Endodermal cell (in vitro differentiated cells): ENCODE measurements around the gene ATP2B2. TPM values are rescaled to one million over a fixed set of nuclear protein-coding genes. Genes with fewer than 3 reads are reported as not detected.

Experiments used
- DNase-seq: peaks from one replicate; pipeline ENCODE4 v3.0.0-alpha.2; 2017
- H3K27ac ChIP-seq: 2 replicates; pipeline ENCODE4 v1.5.1; 2013; ENCODE audit warnings: mild to moderate bottlenecking, low read depth, low read length, moderate library complexity
- H3K27me3 ChIP-seq: 2 replicates; pipeline ENCODE4 v1.6.1; 2013; ENCODE audit warnings: mild to moderate bottlenecking, low read length, moderate library complexity; ENCODE audit not compliant: insufficient read depth, control insufficient read depth, poor library complexity, severe bottlenecking
- H3K36me3 ChIP-seq: 2 replicates; pipeline ENCODE4 v1.7.0; 2013; ENCODE audit warnings: mild to moderate bottlenecking, low read length, moderate library complexity; ENCODE audit not compliant: control insufficient read depth, insufficient read depth
- H3K4me1 ChIP-seq: one replicate; pipeline ENCODE4 v1.7.0; 2013; ENCODE audit warnings: low read length; ENCODE audit not compliant: control insufficient read depth, insufficient read depth
- H3K4me3 ChIP-seq: 2 replicates; pipeline ENCODE4 v1.5.1; 2013; ENCODE audit warnings: mild to moderate bottlenecking, low read length, moderate library complexity
- H3K9ac ChIP-seq: 2 replicates; pipeline ENCODE4 v1.6.1; 2013; ENCODE audit warnings: mild to moderate bottlenecking, low read length, moderate library complexity; ENCODE audit not compliant: poor library complexity, severe bottlenecking; ENCODE audit errors: extremely low read depth
- H3K9me3 ChIP-seq: 2 replicates; pipeline ENCODE4 v1.6.1; 2013; ENCODE audit warnings: mild to moderate bottlenecking, low read length, moderate library complexity; ENCODE audit not compliant: control insufficient read depth
- H3K27ac Mint-ChIP-seq: 2 replicates; pipeline ENCODE4 v1.8.0; 2020; ENCODE audit warnings: mixed read lengths
- H3K27me3 Mint-ChIP-seq: 2 replicates; pipeline ENCODE4 v1.8.0; 2021; ENCODE audit warnings: mild to moderate bottlenecking, mixed read lengths; ENCODE audit not compliant: insufficient read depth
- H3K36me3 Mint-ChIP-seq: 2 replicates; pipeline ENCODE4 v1.8.0; 2020; ENCODE audit warnings: low read depth, mixed read lengths
- H3K4me1 Mint-ChIP-seq: 2 replicates; pipeline ENCODE4 v1.8.0; 2020; ENCODE audit warnings: mixed read lengths
- H3K4me3 Mint-ChIP-seq: 2 replicates; pipeline ENCODE4 v1.8.0; 2020; ENCODE audit warnings: mild to moderate bottlenecking, moderate library complexity, mixed read lengths
- H3K9me3 Mint-ChIP-seq: 2 replicates; pipeline ENCODE4 v1.8.0; 2020; ENCODE audit warnings: mild to moderate bottlenecking, mixed read lengths
- WGBS, 2 experiments: methylation state at CpG; one replicate each; pipeline versions ENCODE4 v1.1.5 to v1.1.7; 2013; ENCODE audit warnings: missing lambda C conversion rate in 2 of 2, mixed read lengths in 1 of 2; ENCODE audit not compliant: insufficient coverage in 1 of 2, insufficient read length in 1 of 2; 5-methylcytosine and 5-hydroxymethylcytosine counted together
- total RNA-seq, 2 donors: library from RNA; stranded (reverse); fragmentation: NEBNext Ultra II Directional in 1 of 2; extraction: Animal tissue kit (Norgen Biotek cat#: 25700) in 1 of 2; gene quantifications; 2 replicates in 1 of 2; 3 replicates in 1 of 2; pipeline ENCODE4 v1.2.1, GENCODE V29; 2021
- TF ChIP-seq, protein P1 (sequence below): fragments of 200-600 bp; sonication (generic); conservative IDR thresholded peaks from 2 replicates; pipeline ENCODE4 v1.5.0; 2021; ENCODE audit warnings: antibody characterized with exemption, mild to moderate bottlenecking

The ATP2B2 gene
- total RNA-seq, 2 donors from 2014 or later = 0.09 TPM; not detected in 1

DNA sequence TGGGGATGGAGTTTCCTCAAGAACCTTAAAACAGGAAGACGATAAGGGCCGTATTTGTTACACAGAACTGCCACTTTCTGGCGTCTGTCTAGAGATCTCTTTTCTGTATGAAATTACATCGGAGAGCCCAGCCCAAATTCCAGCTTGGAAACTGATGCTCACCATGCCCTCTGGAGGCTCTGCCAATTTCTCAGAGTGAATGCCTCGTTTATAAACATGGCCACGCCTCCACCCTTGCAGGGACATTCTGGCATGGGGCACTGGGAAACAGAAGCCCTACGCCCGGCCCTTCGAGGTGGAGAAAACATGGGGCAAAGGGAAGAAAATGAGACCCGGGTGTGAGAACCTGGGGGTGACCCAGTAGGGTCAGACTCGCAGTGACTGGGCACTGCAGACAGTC, 131.1 kb downstream of the ATP2B2 start:
- TF ChIP-seq, protein P1, sequence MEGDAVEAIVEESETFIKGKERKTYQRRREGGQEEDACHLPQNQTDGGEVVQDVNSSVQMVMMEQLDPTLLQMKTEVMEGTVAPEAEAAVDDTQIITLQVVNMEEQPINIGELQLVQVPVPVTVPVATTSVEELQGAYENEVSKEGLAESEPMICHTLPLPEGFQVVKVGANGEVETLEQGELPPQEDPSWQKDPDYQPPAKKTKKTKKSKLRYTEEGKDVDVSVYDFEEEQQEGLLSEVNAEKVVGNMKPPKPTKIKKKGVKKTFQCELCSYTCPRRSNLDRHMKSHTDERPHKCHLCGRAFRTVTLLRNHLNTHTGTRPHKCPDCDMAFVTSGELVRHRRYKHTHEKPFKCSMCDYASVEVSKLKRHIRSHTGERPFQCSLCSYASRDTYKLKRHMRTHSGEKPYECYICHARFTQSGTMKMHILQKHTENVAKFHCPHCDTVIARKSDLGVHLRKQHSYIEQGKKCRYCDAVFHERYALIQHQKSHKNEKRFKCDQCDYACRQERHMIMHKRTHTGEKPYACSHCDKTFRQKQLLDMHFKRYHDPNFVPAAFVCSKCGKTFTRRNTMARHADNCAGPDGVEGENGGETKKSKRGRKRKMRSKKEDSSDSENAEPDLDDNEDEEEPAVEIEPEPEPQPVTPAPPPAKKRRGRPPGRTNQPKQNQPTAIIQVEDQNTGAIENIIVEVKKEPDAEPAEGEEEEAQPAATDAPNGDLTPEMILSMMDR = no peak
- no peak overlapping the region for H3K27ac Mint-ChIP-seq
- H3K36me3 Mint-ChIP-seq = no peaks in the 10 kb centered on the region

DNA sequence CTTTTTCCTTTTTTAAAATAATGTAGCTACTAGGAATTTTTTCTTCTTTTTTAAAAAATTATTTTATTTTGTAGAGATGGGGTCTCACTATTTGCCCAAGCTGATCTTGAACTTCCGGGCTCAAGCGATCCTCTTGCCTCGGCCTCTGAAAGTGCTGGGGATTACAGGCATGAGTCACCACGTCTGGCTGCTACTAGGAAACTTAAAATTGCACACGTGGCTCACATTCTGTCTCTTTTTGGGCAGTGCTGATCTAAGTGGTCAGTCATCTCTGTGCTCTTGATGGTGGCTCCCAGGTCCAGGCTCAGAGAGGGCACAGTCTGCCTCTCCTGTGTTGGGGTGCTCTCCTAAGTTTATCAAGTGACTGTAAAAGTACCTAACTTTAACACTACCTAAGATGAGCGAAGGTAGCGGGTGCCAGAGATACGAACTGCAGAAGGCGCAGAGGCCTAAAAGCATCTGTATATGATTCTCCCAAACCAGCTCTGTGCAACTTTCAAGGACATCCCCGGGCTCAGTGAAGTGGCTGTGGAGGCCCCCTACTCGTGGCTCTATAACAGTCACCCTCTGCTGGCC, 131.6 kb downstream of the ATP2B2 start:
- Histone ChIP-seq H3K4me1 (no peaks in the 10 kb centered on the region), H3K9ac (no peak overlapping the region), H3K27me3 (no peaks in the 10 kb centered on the region), H3K9me3 (no peaks in the 10 kb centered on the region), H3K27ac (no peak overlapping the region), H3K4me3 (no peak overlapping the region), H3K36me3 (no peaks in the 10 kb centered on the region)
- H3K27ac Mint-ChIP-seq = no peak overlapping the region
- no peaks in the 10 kb centered on the region for H3K4me1 Mint-ChIP-seq
- H3K27me3 Mint-ChIP-seq = no peaks in the 10 kb centered on the region
- H3K9me3 Mint-ChIP-seq = no peaks in the 10 kb centered on the region
- 83 to 86% methylated on average over 9 to 11 of the region's 11 CpGs for WGBS, 2 experiments
- no peak overlapping the region for H3K4me3 Mint-ChIP-seq
- no peak for DNase-seq
- TF ChIP-seq, protein P1 = no peak
- H3K36me3 Mint-ChIP-seq = no peaks in the 10 kb centered on the region

More for the DNA sequence above, 131.1 kb downstream of the ATP2B2 start:
- Mint-ChIP-seq H3K9me3 (no peaks in the 10 kb centered on the region), H3K27me3 (no peaks in the 10 kb centered on the region), H3K4me1 (no peaks in the 10 kb centered on the region), H3K4me3 (no peak overlapping the region)
- WGBS, 2 experiments = 87 to 91% methylated on average over 7 to 11 of the region's 11 CpGs
- Histone ChIP-seq H3K27me3 (no peaks in the 10 kb centered on the region), H3K27ac (no peak overlapping the region), H3K4me3 (no peak overlapping the region), H3K4me1 (no peaks in the 10 kb centered on the region), H3K36me3 (no peaks in the 10 kb centered on the region), H3K9me3 (no peaks in the 10 kb centered on the region), H3K9ac (no peak overlapping the region)
- no peak for DNase-seq

DNA sequence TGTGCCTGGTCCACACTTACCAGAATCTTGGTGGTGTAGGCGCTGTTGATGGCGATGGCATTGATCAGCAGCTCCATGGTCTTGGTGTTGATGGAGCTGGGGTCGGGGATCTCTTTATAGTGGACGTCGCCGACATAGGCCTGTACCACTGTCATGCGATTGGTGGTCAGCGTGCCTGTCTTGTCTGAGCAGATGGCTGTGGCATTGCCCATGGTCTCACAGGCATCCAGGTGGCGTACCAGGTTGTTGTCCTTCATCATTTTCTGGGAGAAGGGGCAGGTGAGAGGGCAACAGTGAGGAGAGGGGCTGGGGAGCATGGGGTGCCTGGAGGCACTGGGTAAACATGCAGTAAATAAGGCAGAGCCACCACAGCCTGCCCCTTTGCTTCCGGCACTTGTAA, 133.6 kb downstream of the ATP2B2 start:
- no peaks in the 10 kb centered on the region for H3K9me3 ChIP-seq
- no peaks in the 10 kb centered on the region for H3K4me1 ChIP-seq
- DNase-seq = no peak
- H3K27ac ChIP-seq = no peak overlapping the region
- no peaks in the 10 kb centered on the region for H3K27me3 ChIP-seq
- no peaks in the 10 kb centered on the region for H3K4me1 Mint-ChIP-seq
- no peaks in the 10 kb centered on the region for H3K36me3 ChIP-seq
- no peaks in the 10 kb centered on the region for H3K27me3 Mint-ChIP-seq
- no peaks in the 10 kb centered on the region for H3K36me3 Mint-ChIP-seq
- H3K4me3 ChIP-seq = no peak overlapping the region
- 92 to 95% methylated on average over 4 to 10 of the region's 10 CpGs for WGBS, 2 experiments
- no peaks in the 10 kb centered on the region for H3K9me3 Mint-ChIP-seq
- H3K27ac Mint-ChIP-seq = no peak overlapping the region
- no peak overlapping the region for H3K4me3 Mint-ChIP-seq
- TF ChIP-seq, protein P1 = no peak
- no peak overlapping the region for H3K9ac ChIP-seq
